BJ (cell line): ENCODE results near the gene PDCD11. TPM values are rescaled to one million over a fixed set of nuclear protein-coding genes. Genes with fewer than 3 reads are reported as not detected.

Source experiments
- CTCF ChIA-PET: fragments of 350-600 bp; formaldehyde crosslinking; extraction: SDS; loops from one replicate; lab custom pipeline; 2021; ENCODE audit warnings: antibody characterized with exemption, inconsistent platforms; lab: Yijun Ruan, JAX
- POLR2A ChIA-PET: fragments of 300-600 bp; sonication (Branson Sonifier 250); formaldehyde crosslinking; extraction: SDS; loops from one replicate; lab custom pipeline; 2021; ENCODE audit warnings: antibody characterized with exemption; lab: Charles Lee
- DNase-seq: peaks from one replicate; pipeline ENCODE4 v3.0.0-alpha.2; 2011; ENCODE audit warnings: low read depth
- H3K27me3 ChIP-seq: 2 replicates; pipeline ENCODE4 v1.6.0; 2011; ENCODE audit warnings: low read length; ENCODE audit not compliant: control insufficient read depth, insufficient read depth
- H3K36me3 ChIP-seq: 2 replicates; pipeline ENCODE4 v1.5.1; 2011; ENCODE audit warnings: low read length; ENCODE audit not compliant: control insufficient read depth, insufficient read depth
- H3K4me3 ChIP-seq: 2 replicates; pipeline ENCODE4 v1.5.1; 2011; ENCODE audit warnings: low read depth, mild to moderate bottlenecking, control low read depth, low read length
- CTCF ChIP-seq: IDR thresholded peaks from 2 replicates; pipeline ENCODE4 v1.5.1; 2011; ENCODE audit warnings: low read depth, mild to moderate bottlenecking, control low read depth, inconsistent platforms, low read length, moderate library complexity; ENCODE audit not compliant: insufficient read depth
- polyA plus RNA-seq: library from polyadenylated mRNA; depleted of rRNA; stranded (reverse); fragments of >200 nt; gene quantifications from 2 replicates; pipeline ENCODE4 v1.2.3, GENCODE V29; 2011

The PDCD11 gene
- polyA plus RNA-seq, 1 experiment = 17.0 TPM

GRCh38 chr10:103417601-103418000 is 21.2 kb downstream of the PDCD11 start:
- Histone ChIP-seq H3K27me3 (no peaks in the 10 kb centered on the region), H3K36me3 (peaks cover 50% of the 10 kb centered on the region), H3K4me3 (no peak overlapping the region)
- POLR2A ChIA-PET = no interaction called here
- no peak for TF ChIP-seq CTCF
- CTCF ChIA-PET = interaction anchor here (0.6 to 8.6 kb wide), 10 partner anchors 13 to 177 kb away, joined by 3 to 93 read pairs (median 4); partner anchors contain the start of gene CALHM2
- DNase-seq = no peak

DNA sequence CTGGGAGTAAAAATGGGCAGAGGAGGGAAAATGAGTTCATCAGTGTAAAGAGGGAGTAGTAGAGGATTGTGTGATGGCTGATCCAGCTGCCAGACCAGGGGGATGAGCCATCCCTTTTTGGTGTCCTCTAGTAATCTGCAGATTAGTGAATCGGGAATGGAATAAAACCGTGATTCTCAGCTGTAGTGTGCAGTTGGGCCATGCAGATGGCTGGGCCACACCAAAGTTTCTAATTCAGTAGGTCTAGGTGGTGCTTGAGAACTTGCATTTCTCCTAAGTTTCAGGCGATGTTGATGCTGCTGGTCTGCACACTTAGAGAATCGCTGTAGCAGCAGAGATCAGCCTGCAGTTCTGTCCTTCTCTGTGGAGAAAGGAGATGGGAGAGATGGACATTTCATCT is 22.7 kb downstream of the PDCD11 start:
- CTCF ChIA-PET = interaction anchor here (0.9 to 8.6 kb wide), 4 partner anchors 15 to 66 kb away, joined by 3 to 93 read pairs (median 3); no protein-coding TSS in a partner anchor

DNA sequence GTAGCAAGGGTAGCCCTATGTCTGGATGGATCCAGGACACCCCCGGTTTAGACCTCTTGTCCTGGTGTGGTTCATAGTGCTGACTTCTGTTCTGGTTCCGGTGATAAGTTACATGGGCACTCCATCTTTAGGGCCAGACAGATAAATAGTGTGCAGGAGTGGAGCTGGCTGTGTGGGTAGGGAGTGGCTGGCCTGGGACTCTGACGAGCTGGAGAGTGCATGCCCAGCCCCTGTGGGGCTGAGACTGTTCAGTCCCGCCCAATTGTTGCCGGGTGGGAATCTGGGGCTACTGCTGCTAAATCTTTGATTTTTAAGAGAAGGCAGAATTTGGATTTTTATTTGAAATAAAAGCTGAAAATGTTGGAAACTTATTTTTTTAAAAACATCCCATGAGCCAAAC is 27.3 kb downstream of the PDCD11 start:
- H3K36me3 ChIP-seq = peaks cover 31% of the 10 kb centered on the region
- no peak overlapping the region for H3K4me3 ChIP-seq
- no peak for TF ChIP-seq CTCF
- no peaks in the 10 kb centered on the region for H3K27me3 ChIP-seq
- ChIA-PET POLR2A (no interaction called here), CTCF (interaction anchor here (0.7 to 4.9 kb wide), 7 partner anchors 8 to 333 kb away, joined by 3 to 40 read pairs (median 5); no protein-coding TSS in a partner anchor)
- no peak for DNase-seq

More for the DNA sequence above, 22.7 kb downstream of the PDCD11 start:
- POLR2A ChIA-PET = no interaction called here
- Histone ChIP-seq H3K36me3 (peaks cover 47% of the 10 kb centered on the region), H3K27me3 (no peaks in the 10 kb centered on the region), H3K4me3 (no peak overlapping the region)
- TF ChIP-seq CTCF = no peak
- no peak for DNase-seq

- TF ChIP-seq CTCF = no peak
- ChIA-PET POLR2A (no interaction called here), CTCF (interaction anchor here (1.3 to 4.9 kb wide), 3 partner anchors 12 to 58 kb away, joined by 3 to 40 read pairs (median 19); no protein-coding TSS in a partner anchor)
- peaks cover 19% of the 10 kb centered on the region for H3K36me3 ChIP-seq
- no peaks in the 10 kb centered on the region for H3K27me3 ChIP-seq
- H3K4me3 ChIP-seq = no peak overlapping the region
- DNase-seq = no peak
Observed at GRCh38 chr10:103427866-103428265, 31.4 kb downstream of the PDCD11 start.

- H3K36me3 ChIP-seq = peaks cover 16% of the 10 kb centered on the region
- H3K4me3 ChIP-seq = no peak overlapping the region
- DNase-seq = no peak
- ChIA-PET POLR2A (no interaction called here), CTCF (no interaction called here)
- no peak for TF ChIP-seq CTCF
- H3K27me3 ChIP-seq = no peaks in the 10 kb centered on the region
Observed at GRCh38 chr10:103428989-103429643, 32.7 kb downstream of the PDCD11 start.
